GM21619 (cell line): ENCODE measurements around the gene PRDX1.
A peak's percentile ranks its signal among the peaks of the same experiment; 100 is the strongest.

Experiments used
- ATAC-seq: cut with Tn5 transposase; IDR thresholded peaks from one replicate; pipeline ENCODE4 v1.9.1; 2021; ENCODE audit not compliant: unreplicated experiment

The PRDX1 gene

GRCh38 chr1:45521413-45522323, at the start of gene PRDX1:
PRDX1 (minus strand) TSS chr1:45521884; CDS start chr1:45519043, 2,841 bp downstream.
- ATAC-seq, result peak; percentile 82

- no peak for ATAC-seq
Observed at GRCh38 chr1:45570631-45571030, 48.9 kb upstream of the PRDX1 start.

- no peak for ATAC-seq
Observed at GRCh38 chr1:45569962-45570581, 48.4 kb upstream of the PRDX1 start.

- ATAC-seq, result no peak
Observed at GRCh38 chr1:45569571-45569961, 47.9 kb upstream of the PRDX1 start.

GRCh38 chr1:45568421-45568820, 46.7 kb upstream of the PRDX1 start:
- no peak for ATAC-seq

GRCh38 chr1:45567911-45568310, 46.2 kb upstream of the PRDX1 start:
- no peak for ATAC-seq

GRCh38 chr1:45566722-45567121, 45.0 kb upstream of the PRDX1 start:
- ATAC-seq, result no peak

- no peak for ATAC-seq
Observed at GRCh38 chr1:45563843-45564242, 42.2 kb upstream of the PRDX1 start.

- no peak for ATAC-seq
Observed at GRCh38 chr1:45557422-45557944, 35.8 kb upstream of the PRDX1 start.

GRCh38 chr1:45554198-45554597, 32.5 kb upstream of the PRDX1 start:
- ATAC-seq, result no peak

- no peak for ATAC-seq
Observed at GRCh38 chr1:45552331-45552730, 30.6 kb upstream of the PRDX1 start.

- no peak for ATAC-seq
Observed at GRCh38 chr1:45551684-45552083, 30.0 kb upstream of the PRDX1 start.

- ATAC-seq, result peak; percentile 84
Observed at GRCh38 chr1:45550401-45551351, 29.0 kb upstream of the PRDX1 start, which contains the start of gene AKR1A1. AKR1A1 (plus strand) TSS chr1:45550826; CDS start chr1:45561795, 10,969 bp downstream.

- no peak for ATAC-seq
Observed at GRCh38 chr1:45545553-45546310, 24.0 kb upstream of the PRDX1 start.

- ATAC-seq, result peak; percentile 69
Observed at GRCh38 chr1:45545019-45545493, 23.4 kb upstream of the PRDX1 start.

- no peak for ATAC-seq
Observed at GRCh38 chr1:45544530-45544929, 22.8 kb upstream of the PRDX1 start.

GRCh38 chr1:45543581-45544417, 22.1 kb upstream of the PRDX1 start:
- peak; percentile 47 for ATAC-seq

- no peak for ATAC-seq
Observed at GRCh38 chr1:45542591-45542990, 20.9 kb upstream of the PRDX1 start.

- ATAC-seq, result no peak
Observed at GRCh38 chr1:45541193-45541592, 19.5 kb upstream of the PRDX1 start.
